ENCODE measurements around the gene WDR62. TPM values are rescaled to one million over a fixed set of nuclear protein-coding genes. Genes with fewer than 3 reads are reported as not detected.

WDR62 gene
- total RNA-seq, 1 donor from 2014 or later: 35.3 TPM

DNA sequence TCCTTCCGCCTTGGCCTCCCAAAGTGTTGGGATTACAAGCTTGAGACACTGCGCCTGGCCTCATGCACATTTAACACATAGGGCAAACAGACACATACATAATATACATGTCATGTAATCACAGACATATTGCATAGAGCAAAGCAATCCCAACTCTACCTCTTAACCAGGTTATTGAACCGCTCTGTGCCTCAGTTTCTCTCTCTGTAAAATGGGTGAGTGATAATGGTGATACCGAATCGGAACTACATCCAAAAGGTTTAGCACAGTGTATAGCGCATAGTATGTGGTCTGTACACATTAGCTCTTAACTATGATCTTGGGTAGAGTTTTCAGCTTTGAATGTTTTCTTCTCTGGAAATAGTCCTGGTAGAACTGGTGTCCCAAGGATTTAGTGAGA is 89.9 kb downstream of the WDR62 start:
- peaks cover 24% of the 10 kb centered on the region for H3K36me3 Mint-ChIP-seq (ENCODE audit: low read depth)
- no peak overlapping the region for H3K4me3 Mint-ChIP-seq
- peaks cover 4% of the 10 kb centered on the region for H3K9me3 Mint-ChIP-seq
- no peak for TF ChIP-seq CTCF (conservative IDR thresholded peaks at IDR 0.05)
- no peak overlapping the region for H3K27ac Mint-ChIP-seq (ENCODE audit: unreplicated experiment)
- H3K4me1 Mint-ChIP-seq: peaks cover 9% of the 10 kb centered on the region
- no peaks in the 10 kb centered on the region for H3K27me3 Mint-ChIP-seq (ENCODE audit: low read depth)
- DNase-seq (ENCODE audit: low read depth, low spot score): no peak

- Mint-ChIP-seq H3K4me1 (no peaks in the 10 kb centered on the region), H3K36me3 (ENCODE audit: low read depth) (peaks cover 11% of the 10 kb centered on the region), H3K27me3 (ENCODE audit: low read depth) (no peaks in the 10 kb centered on the region), H3K9me3 (no peaks in the 10 kb centered on the region), H3K4me3 (peak overlapping the region; percentile 61), H3K27ac (ENCODE audit: unreplicated experiment) (peak overlapping the region; percentile 57)
- no peak for TF ChIP-seq CTCF (conservative IDR thresholded peaks at IDR 0.05)
- DNase-seq (ENCODE audit: low read depth, low spot score): no peak
These were observed 95.1 kb downstream of the WDR62 start for GRCh38 chr19:36149673-36150406.

DNA sequence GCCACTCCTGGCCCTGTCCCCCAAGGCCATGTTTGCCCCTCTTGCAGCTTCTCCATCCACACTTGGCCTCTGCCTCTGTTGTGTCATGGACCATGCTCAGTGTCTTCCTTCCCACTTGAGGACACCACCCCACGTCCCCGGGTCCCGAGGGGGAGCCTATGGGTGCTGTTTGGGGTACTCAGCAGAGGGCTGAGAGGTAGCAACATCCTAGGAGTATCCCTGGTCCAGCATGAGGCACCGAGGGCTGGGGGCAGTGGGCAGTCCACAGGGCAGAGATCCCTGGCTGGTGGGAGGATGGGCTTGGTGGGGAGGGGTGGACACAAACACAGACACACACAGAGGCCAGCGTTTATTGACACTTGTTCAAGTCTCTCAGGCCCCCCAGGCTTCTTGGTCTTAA is 95.9 kb downstream of the WDR62 start:
- H3K4me1 Mint-ChIP-seq: peaks cover 4% of the 10 kb centered on the region
- TF ChIP-seq CTCF (conservative IDR thresholded peaks at IDR 0.05): no peak
- no peaks in the 10 kb centered on the region for H3K27me3 Mint-ChIP-seq (ENCODE audit: low read depth)
- H3K36me3 Mint-ChIP-seq (ENCODE audit: low read depth): peaks cover 10% of the 10 kb centered on the region
- no peak overlapping the region for H3K4me3 Mint-ChIP-seq
- no peaks in the 10 kb centered on the region for H3K9me3 Mint-ChIP-seq
- no peak overlapping the region for H3K27ac Mint-ChIP-seq (ENCODE audit: unreplicated experiment)
- no peak for DNase-seq (ENCODE audit: low read depth, low spot score)

DNA sequence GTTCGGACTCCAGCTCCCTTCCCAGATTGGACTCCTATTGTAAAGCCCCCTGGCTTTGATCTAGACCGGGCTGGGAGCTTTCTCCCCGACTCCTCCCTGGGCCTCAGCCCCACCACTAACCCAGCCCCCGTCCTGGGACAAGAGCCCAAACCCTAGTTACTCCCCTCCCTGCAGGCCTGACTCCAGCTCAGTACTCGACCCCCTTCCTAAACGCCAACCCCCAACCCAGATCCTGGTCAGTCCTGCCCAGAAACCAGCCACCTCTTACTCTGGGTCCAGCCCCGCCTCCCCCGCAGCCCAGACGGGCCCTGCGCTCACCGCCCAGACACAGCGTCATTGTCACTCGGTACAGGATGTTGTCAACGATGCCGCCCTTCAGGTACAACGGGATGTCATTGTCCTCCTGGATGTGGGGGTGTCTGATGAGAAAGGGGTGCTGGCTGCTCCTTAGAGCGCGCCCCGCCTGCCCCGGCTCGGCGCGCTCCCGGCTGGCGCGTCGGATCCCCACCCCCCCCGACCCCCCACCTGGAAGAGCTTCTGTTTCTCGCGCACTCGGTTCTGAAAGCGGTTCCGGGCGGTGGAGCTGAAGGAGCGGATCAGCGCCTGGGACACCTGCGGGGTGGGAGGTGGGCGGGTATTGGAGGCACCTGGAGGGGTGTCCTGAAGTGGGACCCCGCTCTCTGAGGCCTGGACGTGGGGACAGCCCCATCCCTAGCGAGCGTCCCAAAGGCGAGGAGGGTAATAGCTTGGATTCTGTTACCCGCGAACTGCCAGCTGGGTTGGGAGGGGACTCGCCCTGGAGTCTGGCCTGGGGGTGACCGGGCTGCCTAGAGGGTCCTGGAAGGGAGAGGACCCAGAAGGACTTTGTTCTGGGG is 96.7 kb downstream of the WDR62 start:
- no peak for DNase-seq (ENCODE audit: low read depth, low spot score)
- no peaks in the 10 kb centered on the region for H3K27me3 Mint-ChIP-seq (ENCODE audit: low read depth)
- no peak overlapping the region for H3K4me3 Mint-ChIP-seq
- H3K27ac Mint-ChIP-seq (ENCODE audit: unreplicated experiment): no peak overlapping the region
- TF ChIP-seq CTCF (conservative IDR thresholded peaks at IDR 0.05): no peak
- H3K36me3 Mint-ChIP-seq (ENCODE audit: low read depth): peaks cover 7% of the 10 kb centered on the region
- peaks cover 10% of the 10 kb centered on the region for H3K4me1 Mint-ChIP-seq
- H3K9me3 Mint-ChIP-seq: no peaks in the 10 kb centered on the region

DNA sequence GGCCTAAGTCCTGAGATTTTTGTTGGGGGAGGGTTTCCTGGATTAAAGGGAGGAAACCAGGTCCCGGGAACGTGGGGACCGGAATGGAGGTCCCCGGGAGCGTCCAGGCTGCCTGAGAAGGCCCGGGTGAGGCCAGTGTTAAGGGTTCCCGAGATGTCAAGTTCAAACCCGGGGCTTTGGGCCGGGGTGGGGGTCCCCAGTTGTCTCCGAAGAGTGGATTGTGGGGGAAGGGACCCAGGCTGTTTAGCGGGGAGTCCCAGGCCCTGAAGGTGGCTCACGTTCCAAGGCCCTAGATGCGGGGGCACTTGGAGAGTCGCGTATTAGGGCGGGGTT is 97.3 kb downstream of the WDR62 start:
- DNase-seq (ENCODE audit: low read depth, low spot score): no peak
- TF ChIP-seq CTCF (conservative IDR thresholded peaks at IDR 0.05): no peak
- no peak overlapping the region for H3K4me3 Mint-ChIP-seq

More for the DNA sequence above, 97.3 kb downstream of the WDR62 start:
- H3K27ac Mint-ChIP-seq (ENCODE audit: unreplicated experiment): no peak overlapping the region
- H3K9me3 Mint-ChIP-seq: no peaks in the 10 kb centered on the region
- H3K27me3 Mint-ChIP-seq (ENCODE audit: low read depth): no peaks in the 10 kb centered on the region
- H3K4me1 Mint-ChIP-seq: peaks cover 14% of the 10 kb centered on the region
- peaks cover 3% of the 10 kb centered on the region for H3K36me3 Mint-ChIP-seq (ENCODE audit: low read depth)

Measured in neural crest cell (in vitro differentiated cells).